Astrocyte (in vitro differentiated cells and primary cell): ENCODE data around the gene ATP9A. TPM values are rescaled to one million over a fixed set of nuclear protein-coding genes. Genes with fewer than 3 reads are reported as not detected.

Experiments used
- DNase-seq: peaks from one replicate; pipeline ENCODE4 v3.0.0-alpha.2; 2010; ENCODE audit warnings: low read depth
- FAIRE-seq: peaks from 2 replicates; lab custom pipeline; 2011; peaks lifted over from hg19 to GRCh38; lab: Jason Lieb, UNC
- H2AFZ ChIP-seq: 2 replicates; pipeline ENCODE4 v1.6.0; 2012; ENCODE audit warnings: low read depth, low read length, inconsistent platforms
- H3K27ac ChIP-seq: 2 replicates; pipeline ENCODE4 v1.5.1; 2011; ENCODE audit warnings: low read depth, low read length, inconsistent platforms
- H3K27me3 ChIP-seq: 2 replicates; pipeline ENCODE4 v1.6.0; 2011; ENCODE audit warnings: low read length, inconsistent platforms; ENCODE audit not compliant: insufficient read depth
- H3K36me3 ChIP-seq: 2 replicates; pipeline ENCODE4 v1.5.1; 2011; ENCODE audit warnings: low read length, inconsistent platforms; ENCODE audit not compliant: insufficient read depth
- H3K4me1 ChIP-seq: 2 replicates; pipeline ENCODE4 v1.5.1; 2011; ENCODE audit warnings: low read length, inconsistent platforms; ENCODE audit not compliant: insufficient read depth
- H3K4me2 ChIP-seq: 2 replicates; pipeline ENCODE4 v1.6.0; 2012; ENCODE audit warnings: low read length, inconsistent platforms
- H3K4me3 ChIP-seq: 2 replicates; pipeline ENCODE4 v1.5.1; 2011; ENCODE audit warnings: low read depth, mild to moderate bottlenecking, low read length, inconsistent platforms; ENCODE audit not compliant: insufficient read depth
- H3K79me2 ChIP-seq: 2 replicates; pipeline ENCODE4 v1.6.0; 2012; ENCODE audit warnings: mild to moderate bottlenecking, low read length, inconsistent platforms; ENCODE audit not compliant: insufficient read depth
- H3K9ac ChIP-seq: 2 replicates; pipeline ENCODE4 v1.6.0; 2012; ENCODE audit warnings: mild to moderate bottlenecking, low read length, inconsistent platforms
- H3K9me3 ChIP-seq: 2 replicates; pipeline ENCODE4 v1.5.1; 2012; ENCODE audit warnings: low read depth, mild to moderate bottlenecking, low read length, inconsistent platforms; ENCODE audit not compliant: insufficient read depth
- H4K20me1 ChIP-seq: 2 replicates; pipeline ENCODE4 v1.6.0; 2012; ENCODE audit warnings: low read length, inconsistent platforms; ENCODE audit not compliant: insufficient read depth
- H3K27ac Mint-ChIP-seq: one replicate; pipeline ENCODE4 v1.8.0; 2021; ENCODE audit warnings: mild to moderate bottlenecking, mixed read lengths; ENCODE audit not compliant: unreplicated experiment
- H3K27me3 Mint-ChIP-seq: one replicate; pipeline ENCODE4 v1.8.0; 2021; ENCODE audit warnings: low read depth, mixed read lengths; ENCODE audit not compliant: unreplicated experiment
- H3K36me3 Mint-ChIP-seq: one replicate; pipeline ENCODE4 v1.8.0; 2021; ENCODE audit warnings: low read depth, mixed read lengths; ENCODE audit not compliant: unreplicated experiment
- H3K4me1 Mint-ChIP-seq: one replicate; pipeline ENCODE4 v1.8.0; 2021; ENCODE audit warnings: low read depth, mixed read lengths; ENCODE audit not compliant: unreplicated experiment
- H3K4me3 Mint-ChIP-seq: one replicate; pipeline ENCODE4 v1.8.0; 2021; ENCODE audit warnings: mild to moderate bottlenecking, moderate library complexity, mixed read lengths; ENCODE audit not compliant: unreplicated experiment
- H3K9me3 Mint-ChIP-seq: one replicate; pipeline ENCODE4 v1.8.0; 2021; ENCODE audit warnings: mild to moderate bottlenecking, mixed read lengths; ENCODE audit not compliant: unreplicated experiment
- EZH2 ChIP-seq: IDR thresholded peaks from 2 replicates; pipeline ENCODE4 v1.6.1; 2012; ENCODE audit warnings: mild to moderate bottlenecking, low read length, inconsistent platforms; ENCODE audit not compliant: insufficient read depth
- total RNA-seq: library from RNA; stranded (reverse); gene quantifications from 2 replicates; pipeline ENCODE4 v1.2.1, GENCODE V29; 2021
- TF ChIP-seq, protein P1 (sequence below): IDR thresholded peaks from 2 replicates; pipeline ENCODE4 v1.5.1; 2011; ENCODE audit warnings: low read depth, mild to moderate bottlenecking, inconsistent platforms, low read length, moderate library complexity; ENCODE audit not compliant: insufficient read depth

The ATP9A gene
- total RNA-seq, 1 donor from 2014 or later = 12.9 TPM

DNA sequence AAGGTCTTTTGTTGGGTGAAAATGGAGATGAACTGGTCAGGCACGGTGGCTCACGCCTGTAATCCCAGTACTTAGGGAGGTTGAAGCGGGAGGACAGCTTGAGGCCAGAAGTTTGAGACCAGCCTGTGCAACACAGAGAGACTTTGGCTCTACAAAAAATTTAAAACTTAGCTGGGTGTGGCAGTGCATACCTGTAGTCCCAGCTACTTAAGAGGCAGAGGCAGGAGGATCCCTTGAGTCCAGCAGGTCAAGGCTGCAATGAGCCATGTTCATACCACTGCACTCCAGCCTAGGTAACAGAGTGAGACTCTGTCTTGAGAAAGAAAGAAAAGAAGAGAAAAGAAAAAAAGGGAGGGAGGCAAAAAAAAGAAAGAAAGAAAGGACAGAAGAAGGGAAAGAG, 134.8 kb downstream of the ATP9A start:
- Mint-ChIP-seq H3K4me1 (peaks cover 10% of the 10 kb centered on the region), H3K4me3 (no peak overlapping the region), H3K27ac (no peak overlapping the region), H3K36me3 (peaks cover 2% of the 10 kb centered on the region), H3K9me3 (no peaks in the 10 kb centered on the region), H3K27me3 (no peaks in the 10 kb centered on the region)
- no peak overlapping the region for H3K27ac ChIP-seq
- H3K4me3 ChIP-seq = no peak overlapping the region
- no peak overlapping the region for H3K4me2 ChIP-seq
- no peak overlapping the region for H3K9ac ChIP-seq
- peaks cover 36% of the 10 kb centered on the region for H3K4me1 ChIP-seq
- DNase-seq (no peak), FAIRE-seq (no peak)
- no peak overlapping the region for H2AFZ ChIP-seq
- TF ChIP-seq, protein P1, sequence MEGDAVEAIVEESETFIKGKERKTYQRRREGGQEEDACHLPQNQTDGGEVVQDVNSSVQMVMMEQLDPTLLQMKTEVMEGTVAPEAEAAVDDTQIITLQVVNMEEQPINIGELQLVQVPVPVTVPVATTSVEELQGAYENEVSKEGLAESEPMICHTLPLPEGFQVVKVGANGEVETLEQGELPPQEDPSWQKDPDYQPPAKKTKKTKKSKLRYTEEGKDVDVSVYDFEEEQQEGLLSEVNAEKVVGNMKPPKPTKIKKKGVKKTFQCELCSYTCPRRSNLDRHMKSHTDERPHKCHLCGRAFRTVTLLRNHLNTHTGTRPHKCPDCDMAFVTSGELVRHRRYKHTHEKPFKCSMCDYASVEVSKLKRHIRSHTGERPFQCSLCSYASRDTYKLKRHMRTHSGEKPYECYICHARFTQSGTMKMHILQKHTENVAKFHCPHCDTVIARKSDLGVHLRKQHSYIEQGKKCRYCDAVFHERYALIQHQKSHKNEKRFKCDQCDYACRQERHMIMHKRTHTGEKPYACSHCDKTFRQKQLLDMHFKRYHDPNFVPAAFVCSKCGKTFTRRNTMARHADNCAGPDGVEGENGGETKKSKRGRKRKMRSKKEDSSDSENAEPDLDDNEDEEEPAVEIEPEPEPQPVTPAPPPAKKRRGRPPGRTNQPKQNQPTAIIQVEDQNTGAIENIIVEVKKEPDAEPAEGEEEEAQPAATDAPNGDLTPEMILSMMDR = no peak
- no peak for TF ChIP-seq EZH2
- no peaks in the 10 kb centered on the region for H4K20me1 ChIP-seq
- no peaks in the 10 kb centered on the region for H3K9me3 ChIP-seq
- no peaks in the 10 kb centered on the region for H3K27me3 ChIP-seq
- no peaks in the 10 kb centered on the region for H3K36me3 ChIP-seq
- H3K79me2 ChIP-seq = peaks cover 4% of the 10 kb centered on the region

DNA sequence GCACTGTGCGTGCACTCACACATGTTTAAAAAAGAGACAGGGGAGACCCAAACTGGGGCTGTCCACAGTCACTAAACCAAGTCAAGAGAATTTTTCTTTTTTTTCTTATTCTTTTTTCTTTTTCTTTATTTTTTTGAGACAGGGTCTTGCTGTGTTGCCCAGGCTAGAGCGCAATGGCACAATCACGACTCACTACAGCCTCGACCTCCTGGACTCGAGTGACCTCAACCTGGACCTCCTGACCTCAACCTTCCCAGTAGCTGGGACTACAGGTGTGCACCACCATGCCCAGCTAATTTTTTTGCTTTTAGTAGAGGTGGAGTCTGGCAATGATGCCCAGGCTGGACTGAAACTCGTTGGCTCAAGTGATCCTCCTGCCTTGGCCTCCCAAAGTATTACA, 136.2 kb downstream of the ATP9A start:
- Mint-ChIP-seq H3K36me3 (peaks cover 5% of the 10 kb centered on the region), H3K4me1 (peaks cover 10% of the 10 kb centered on the region), H3K9me3 (no peaks in the 10 kb centered on the region), H3K4me3 (no peak overlapping the region), H3K27me3 (no peaks in the 10 kb centered on the region), H3K27ac (no peak overlapping the region)
- DNase-seq (no peak), FAIRE-seq (no peak)
- no peaks in the 10 kb centered on the region for H3K9me3 ChIP-seq
- peaks cover 4% of the 10 kb centered on the region for H3K79me2 ChIP-seq
- peak overlapping the region; percentile 65 for H2AFZ ChIP-seq
- no peaks in the 10 kb centered on the region for H4K20me1 ChIP-seq
- peaks cover 36% of the 10 kb centered on the region for H3K4me1 ChIP-seq
- TF ChIP-seq, protein P1 = no peak
- no peak for TF ChIP-seq EZH2
- H3K4me2 ChIP-seq = peak overlapping the region; percentile 70
- H3K27ac ChIP-seq = peak overlapping the region; percentile 99
- no peaks in the 10 kb centered on the region for H3K27me3 ChIP-seq
- H3K36me3 ChIP-seq = peaks cover 3% of the 10 kb centered on the region
- peak overlapping the region; percentile 85 for H3K9ac ChIP-seq
- H3K4me3 ChIP-seq = peak overlapping the region; percentile 6
